ENCODE data around the gene KLF4.

KLF4 gene

GRCh38 chr9:107489144-107489673 is 360 bp downstream of the KLF4 start:
- no peak overlapping the region for H2AFZ ChIP-seq (ENCODE audit: low read length)
- no peaks in the 10 kb centered on the region for H3K9me3 ChIP-seq (ENCODE audit: insufficient read depth, low read depth, low read length)
- no peak overlapping the region for H3K4me2 ChIP-seq (ENCODE audit: low read depth, low read length, poor library complexity, severe bottlenecking)
- no peaks in the 10 kb centered on the region for H3K4me1 ChIP-seq (ENCODE audit: insufficient read depth, low read length, poor library complexity, severe bottlenecking)
- H3K79me2 ChIP-seq (ENCODE audit: insufficient read depth, low read length) = no peaks in the 10 kb centered on the region
- no peaks in the 10 kb centered on the region for H3K27me3 ChIP-seq (ENCODE audit: insufficient read depth, low read length, poor library complexity, severe bottlenecking)
- H3F3A ChIP-seq (ENCODE audit: low read depth) = no peaks in the 10 kb centered on the region
- no peak overlapping the region for H3K4me3 ChIP-seq (ENCODE audit: low read length, poor library complexity, severe bottlenecking)
- no peaks in the 10 kb centered on the region for H3K36me3 ChIP-seq (ENCODE audit: insufficient read depth, low read length)
- H4K20me1 ChIP-seq (ENCODE audit: insufficient read depth, low read length, poor library complexity, severe bottlenecking) = no peaks in the 10 kb centered on the region
- no peak for TF ChIP-seq CTCF (conservative IDR thresholded peaks at IDR 0.05; ENCODE audit: low read length)
- no peak for TF ChIP-seq EZH2phosphoT487 (IDR thresholded peaks at IDR 0.05; ENCODE audit: borderline replicate concordance)
- H3K9me2 ChIP-seq (replicated peaks; ENCODE audit: low read depth, low read length) = no peaks in the 10 kb centered on the region
- no peak overlapping the region for H3K9ac ChIP-seq (ENCODE audit: low read depth, low read length, poor library complexity, severe bottlenecking)

GRCh38 chr9:107488375-107489143 is 1.0 kb downstream of the KLF4 start:
- H3K9ac ChIP-seq (ENCODE audit: low read depth, low read length, poor library complexity, severe bottlenecking) = no peak overlapping the region
- no peaks in the 10 kb centered on the region for H4K20me1 ChIP-seq (ENCODE audit: insufficient read depth, low read length, poor library complexity, severe bottlenecking)
- H3K4me1 ChIP-seq (ENCODE audit: insufficient read depth, low read length, poor library complexity, severe bottlenecking) = no peaks in the 10 kb centered on the region
- H2AFZ ChIP-seq (ENCODE audit: low read length) = no peak overlapping the region
- H3K4me2 ChIP-seq (ENCODE audit: low read depth, low read length, poor library complexity, severe bottlenecking) = no peak overlapping the region
- TF ChIP-seq EZH2phosphoT487 (IDR thresholded peaks at IDR 0.05; ENCODE audit: borderline replicate concordance) (no peak), CTCF (conservative IDR thresholded peaks at IDR 0.05; ENCODE audit: low read length) (no peak)
- no peaks in the 10 kb centered on the region for H3K27me3 ChIP-seq (ENCODE audit: insufficient read depth, low read length, poor library complexity, severe bottlenecking)
- no peaks in the 10 kb centered on the region for H3K36me3 ChIP-seq (ENCODE audit: insufficient read depth, low read length)
- H3F3A ChIP-seq (ENCODE audit: low read depth) = no peaks in the 10 kb centered on the region
- H3K79me2 ChIP-seq (ENCODE audit: insufficient read depth, low read length) = no peaks in the 10 kb centered on the region
- no peaks in the 10 kb centered on the region for H3K9me2 ChIP-seq (replicated peaks; ENCODE audit: low read depth, low read length)
- H3K4me3 ChIP-seq (ENCODE audit: low read length, poor library complexity, severe bottlenecking) = no peak overlapping the region
- no peaks in the 10 kb centered on the region for H3K9me3 ChIP-seq (ENCODE audit: insufficient read depth, low read depth, low read length)

GRCh38 chr9:107487521-107488374 is 1.8 kb downstream of the KLF4 start:
- H3K4me1 ChIP-seq (ENCODE audit: insufficient read depth, low read length, poor library complexity, severe bottlenecking) = no peaks in the 10 kb centered on the region
- no peaks in the 10 kb centered on the region for H3K9me2 ChIP-seq (replicated peaks; ENCODE audit: low read depth, low read length)
- H4K20me1 ChIP-seq (ENCODE audit: insufficient read depth, low read length, poor library complexity, severe bottlenecking) = no peaks in the 10 kb centered on the region
- no peak overlapping the region for H3K4me3 ChIP-seq (ENCODE audit: low read length, poor library complexity, severe bottlenecking)
- no peaks in the 10 kb centered on the region for H3K9me3 ChIP-seq (ENCODE audit: insufficient read depth, low read depth, low read length)
- TF ChIP-seq CTCF (conservative IDR thresholded peaks at IDR 0.05; ENCODE audit: low read length) = no peak
- no peak for TF ChIP-seq EZH2phosphoT487 (IDR thresholded peaks at IDR 0.05; ENCODE audit: borderline replicate concordance)
- no peak overlapping the region for H3K9ac ChIP-seq (ENCODE audit: low read depth, low read length, poor library complexity, severe bottlenecking)
- H3K27me3 ChIP-seq (ENCODE audit: insufficient read depth, low read length, poor library complexity, severe bottlenecking) = no peaks in the 10 kb centered on the region
- no peak overlapping the region for H2AFZ ChIP-seq (ENCODE audit: low read length)
- H3K79me2 ChIP-seq (ENCODE audit: insufficient read depth, low read length) = no peaks in the 10 kb centered on the region
- H3K36me3 ChIP-seq (ENCODE audit: insufficient read depth, low read length) = no peaks in the 10 kb centered on the region
- H3F3A ChIP-seq (ENCODE audit: low read depth) = no peaks in the 10 kb centered on the region
- no peak overlapping the region for H3K4me2 ChIP-seq (ENCODE audit: low read depth, low read length, poor library complexity, severe bottlenecking)

Measured in Loucy (cell line).